Activated effector memory CD4-positive, alpha-beta T cell treated with anti-CD3 and anti-CD28 coated beads, Interleukin-2, amount 50 U/mL, for 16 hours (primary cell): ENCODE data around the gene ACCSL.

Experiments used
- DNase-seq: peaks from one replicate; pipeline ENCODE4 v3.0.0-alpha.2; 2020

The ACCSL gene

DNA sequence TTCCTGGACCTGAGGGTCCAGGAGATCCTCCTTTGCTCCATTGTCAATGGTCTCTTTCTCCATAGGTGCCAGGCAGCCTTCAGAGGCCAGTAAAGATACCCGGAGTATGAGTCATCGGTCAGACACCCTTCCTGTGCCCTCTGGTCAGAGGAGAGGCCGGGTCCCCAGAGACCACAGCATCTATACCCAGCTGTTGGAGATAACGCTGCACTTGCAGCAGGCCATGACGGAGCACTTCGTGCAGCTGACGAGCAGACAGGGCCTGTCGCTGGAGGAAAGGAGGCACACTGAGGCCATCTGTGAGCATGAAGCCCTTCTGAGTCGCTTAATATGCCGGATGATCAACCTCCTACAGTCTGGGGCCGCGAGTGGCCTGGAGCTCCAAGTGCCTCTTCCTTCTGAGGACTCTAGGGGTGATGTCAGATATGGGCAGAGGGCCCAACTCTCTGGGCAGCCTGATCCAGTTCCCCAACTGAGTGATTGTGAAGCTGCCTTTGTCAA, at the start of gene ACCSL:
Gene ACCSL (plus strand): TSS at position 51 of the 501 bp plus-strand sequence. CDS start 56 bp downstream, at position 107.
- no peak for DNase-seq

- DNase-seq, result no peak
Measured at GRCh38 chr11:43998308-43998707, 49.5 kb upstream of the ACCSL start.

DNA sequence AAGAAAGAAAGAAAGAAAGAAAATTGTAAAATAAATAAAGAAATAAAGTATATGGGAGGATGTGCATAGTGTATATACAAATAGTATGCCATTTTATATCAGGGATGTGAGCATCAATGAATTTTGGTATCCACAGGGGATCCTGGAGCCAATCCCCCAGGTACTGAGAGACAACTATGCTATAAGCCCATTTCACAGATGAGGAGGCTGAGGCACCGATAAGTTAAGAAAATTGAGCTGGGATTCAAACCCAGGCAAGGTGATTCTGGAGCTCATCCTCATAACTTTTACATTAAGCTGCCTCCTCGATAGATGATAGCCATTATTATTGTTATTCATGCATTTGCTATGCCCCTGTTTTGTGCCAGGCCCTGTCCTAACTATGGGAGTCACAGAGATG, 47.0 kb upstream of the ACCSL start:
- no peak for DNase-seq

GRCh38 chr11:44002191-44003093, 45.3 kb upstream of the ACCSL start:
- no peak for DNase-seq

DNA sequence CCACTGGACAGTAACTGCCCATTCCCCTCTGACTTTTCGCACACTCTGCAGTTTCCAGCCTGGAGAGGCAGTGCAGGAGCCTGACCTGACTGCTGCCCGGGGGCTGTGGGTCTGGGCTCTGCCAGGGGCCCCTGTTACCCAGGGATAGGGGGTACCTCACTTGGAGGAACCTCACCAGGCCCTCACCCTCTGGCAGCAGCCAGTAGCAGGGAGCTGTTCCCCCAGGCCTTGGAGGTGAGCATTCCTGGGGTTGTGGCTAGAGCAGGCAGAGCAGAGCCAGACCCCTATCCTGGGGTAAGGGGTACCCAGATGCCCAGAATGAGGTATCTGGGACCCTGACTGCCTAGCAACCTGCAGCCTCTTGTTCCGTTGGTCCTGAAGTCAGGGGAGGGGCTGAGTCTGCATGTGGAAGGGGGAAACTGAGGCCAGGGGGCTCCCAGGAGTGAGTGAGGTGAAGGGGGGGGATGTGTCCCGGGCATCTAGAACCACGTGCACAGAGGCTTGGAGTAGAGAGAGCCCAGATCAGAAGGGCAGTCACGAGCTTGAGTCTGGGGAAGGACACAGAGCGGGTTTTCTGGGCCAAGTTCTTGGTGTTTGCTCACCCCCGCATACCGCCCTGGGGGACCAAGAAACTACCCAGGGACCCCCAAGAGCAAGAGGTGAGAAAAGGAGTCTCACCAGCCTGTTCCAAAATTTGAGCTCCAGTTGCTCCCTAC, 43.9 kb upstream of the ACCSL start:
- no peak for DNase-seq

DNA sequence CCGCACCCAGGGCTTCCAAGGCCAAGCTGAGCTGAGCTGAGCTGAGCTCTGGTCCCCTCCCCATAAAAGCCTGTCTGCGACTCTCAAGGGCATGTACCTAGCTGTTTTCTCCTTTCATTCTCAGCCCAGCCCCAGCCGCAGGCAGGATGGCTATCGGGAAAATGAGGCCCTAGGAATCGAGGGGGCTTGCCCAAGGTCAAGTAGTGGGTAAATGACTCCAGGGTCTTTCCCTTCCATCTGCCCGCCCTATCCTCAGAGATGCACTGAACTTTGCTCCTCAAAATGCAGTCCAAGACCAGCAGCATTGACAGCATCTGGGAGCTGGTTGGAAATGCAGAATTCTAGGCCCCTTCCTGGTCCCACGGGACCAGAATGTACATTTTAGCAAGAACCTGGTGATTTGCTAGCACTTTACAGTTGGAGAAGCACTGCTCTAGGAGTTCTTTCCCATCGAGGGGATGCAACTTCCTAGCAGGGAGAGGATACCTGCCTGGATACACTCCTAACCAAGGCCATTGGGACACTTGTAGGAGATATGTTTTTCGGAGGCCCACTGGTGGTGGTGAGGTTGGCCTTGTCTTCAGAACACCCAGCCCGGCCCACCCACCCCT, 43.2 kb upstream of the ACCSL start:
- no peak for DNase-seq

GRCh38 chr11:44005063-44005701, 42.6 kb upstream of the ACCSL start:
- no peak for DNase-seq

- no peak for DNase-seq
Measured at GRCh38 chr11:44005956-44006355, 41.8 kb upstream of the ACCSL start.

DNA sequence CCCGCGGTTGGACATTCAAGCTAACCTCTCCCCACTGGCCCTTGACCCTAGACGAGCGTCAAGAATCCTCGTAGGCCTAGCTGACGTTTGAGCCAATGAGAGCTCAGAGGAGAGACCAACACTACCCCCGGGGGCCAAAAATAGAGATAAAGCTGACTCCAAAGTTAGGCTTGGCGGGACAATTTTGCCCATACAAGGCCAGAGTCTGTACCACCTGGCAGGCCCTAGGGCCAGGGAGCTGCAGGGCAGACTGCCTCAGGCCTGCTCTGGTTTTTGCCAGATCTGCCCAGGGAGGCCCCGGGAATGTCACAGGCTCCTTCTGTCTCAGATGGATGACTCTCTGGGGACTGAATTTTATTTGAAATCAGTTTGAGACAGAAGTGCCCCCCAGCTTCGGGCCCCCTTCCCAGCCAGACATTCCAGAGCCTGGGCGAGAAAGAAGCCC, 40.8 kb upstream of the ACCSL start:
- DNase-seq, result no peak

DNA sequence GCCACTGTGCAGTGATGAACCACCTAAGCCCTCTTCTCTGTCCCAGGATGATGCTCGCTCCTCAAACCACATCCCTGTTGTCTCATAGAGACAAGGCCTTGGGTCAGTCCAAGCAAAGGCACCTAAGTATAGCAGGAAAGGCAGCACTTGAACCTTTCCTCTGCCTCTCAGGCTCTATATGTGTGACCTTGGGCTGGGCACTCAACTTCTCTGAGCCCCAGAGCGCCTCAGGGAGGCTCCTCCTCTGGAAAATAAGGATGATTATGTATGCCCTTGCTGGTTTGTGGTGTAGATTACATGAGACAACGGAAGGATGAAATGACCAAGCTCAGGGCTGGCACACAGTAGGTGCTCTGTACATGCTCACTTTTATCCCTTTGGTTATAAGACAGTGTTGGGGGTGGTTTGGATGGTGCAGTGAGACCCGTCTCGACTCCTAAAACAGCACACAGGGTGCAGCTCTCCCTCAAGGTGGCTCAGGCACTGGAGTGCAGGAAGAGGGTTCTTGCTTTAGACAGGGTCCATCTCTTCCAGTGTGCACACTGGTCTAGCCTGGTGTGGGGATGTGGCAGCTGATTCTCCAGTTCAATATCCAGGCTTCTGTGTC, 40.2 kb upstream of the ACCSL start:
- DNase-seq, result no peak

DNA sequence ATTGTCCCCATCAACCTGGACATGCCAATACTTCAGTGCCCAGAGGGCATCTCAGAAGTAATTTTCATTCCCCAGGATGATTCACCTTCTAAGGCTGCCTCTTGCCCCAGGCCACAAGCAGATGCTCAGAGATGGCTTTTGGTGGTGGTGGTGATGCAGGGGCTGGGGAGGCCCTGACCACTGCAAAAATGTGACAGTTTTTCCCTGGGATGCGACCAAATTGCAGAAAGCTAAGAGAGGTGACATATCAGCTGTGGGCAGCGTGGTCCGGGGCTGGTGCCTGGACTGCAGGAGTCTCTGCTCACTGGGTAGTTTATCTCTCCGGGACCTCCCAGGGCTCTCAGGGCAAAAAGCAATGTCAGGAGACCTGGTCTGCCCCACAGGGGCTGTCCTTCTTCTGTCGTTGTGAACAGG, 39.7 kb upstream of the ACCSL start:
- DNase-seq, result no peak

DNA sequence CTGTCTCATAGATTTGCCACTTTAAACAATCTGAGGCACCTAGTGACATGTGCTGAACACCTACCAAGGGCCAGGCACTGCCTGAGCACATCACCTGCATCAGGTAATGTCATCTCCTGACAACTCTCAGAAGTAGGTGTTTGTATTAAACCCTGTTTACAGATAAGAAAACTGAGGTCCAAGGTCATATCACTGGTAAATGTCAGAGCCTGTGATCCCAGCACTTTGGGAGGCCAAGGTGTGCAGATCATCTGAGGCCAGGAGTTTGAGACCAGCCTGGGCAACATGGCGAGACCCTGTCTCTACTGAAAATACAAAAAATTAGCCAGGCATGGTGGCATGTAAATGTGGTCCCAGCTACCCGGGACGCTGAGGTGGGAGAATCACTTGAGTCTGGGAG, 39.1 kb upstream of the ACCSL start:
- DNase-seq, result no peak

DNA sequence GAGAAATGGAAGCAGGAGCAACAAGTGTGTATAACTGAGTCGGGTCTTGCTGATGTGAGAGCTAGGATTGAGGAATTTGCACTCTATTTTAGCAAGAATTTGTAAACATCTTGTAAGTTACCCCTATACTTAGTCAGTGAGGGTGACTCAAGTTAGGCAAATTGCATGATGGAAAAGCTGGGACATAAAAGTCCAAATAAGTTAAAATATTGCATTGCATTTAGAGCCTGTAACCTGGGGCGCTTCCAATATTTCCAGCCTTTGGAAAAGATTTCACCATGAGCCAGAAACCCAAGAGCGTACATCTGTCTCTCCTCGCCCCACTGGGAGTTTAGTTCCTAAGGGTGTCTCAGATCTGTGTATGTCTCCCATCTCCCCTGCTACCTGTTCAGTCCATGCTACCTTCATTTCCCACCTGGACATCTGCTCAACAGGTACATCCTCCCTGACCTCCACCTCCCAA, 37.0 kb upstream of the ACCSL start:
- DNase-seq, result no peak

- DNase-seq, result no peak
Measured at GRCh38 chr11:44011797-44012196, 36.0 kb upstream of the ACCSL start.

DNA sequence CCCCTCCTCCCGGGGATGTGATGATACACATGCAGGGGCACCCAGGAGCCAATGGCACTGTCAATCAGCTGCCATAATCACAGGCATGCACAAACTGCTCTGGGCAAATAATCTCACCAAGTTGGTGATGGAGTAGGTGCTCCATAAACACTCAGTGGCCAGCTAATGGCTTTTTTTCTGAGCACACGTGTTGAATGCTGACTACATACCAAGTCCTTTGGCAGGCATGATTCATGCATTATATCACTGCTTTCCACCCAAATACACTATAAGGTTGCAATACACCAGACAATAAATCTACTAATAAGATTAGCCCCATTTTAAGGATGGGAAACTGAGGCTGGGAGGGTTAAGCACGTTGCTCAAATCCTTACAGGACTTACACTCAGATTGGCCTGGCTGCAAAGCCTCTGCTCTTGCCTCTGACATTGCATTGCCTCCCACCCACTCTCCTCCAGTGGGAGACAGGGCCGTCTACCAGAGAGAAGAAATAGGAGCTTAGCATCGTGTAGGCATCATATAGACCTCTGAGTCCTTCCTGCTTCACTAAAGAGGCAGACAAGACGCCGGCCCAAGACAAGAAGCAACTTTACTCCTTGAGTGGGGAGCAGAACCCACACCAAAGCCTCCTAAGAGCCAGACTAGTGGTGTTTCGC, 32.7 kb upstream of the ACCSL start:
- no peak for DNase-seq

DNA sequence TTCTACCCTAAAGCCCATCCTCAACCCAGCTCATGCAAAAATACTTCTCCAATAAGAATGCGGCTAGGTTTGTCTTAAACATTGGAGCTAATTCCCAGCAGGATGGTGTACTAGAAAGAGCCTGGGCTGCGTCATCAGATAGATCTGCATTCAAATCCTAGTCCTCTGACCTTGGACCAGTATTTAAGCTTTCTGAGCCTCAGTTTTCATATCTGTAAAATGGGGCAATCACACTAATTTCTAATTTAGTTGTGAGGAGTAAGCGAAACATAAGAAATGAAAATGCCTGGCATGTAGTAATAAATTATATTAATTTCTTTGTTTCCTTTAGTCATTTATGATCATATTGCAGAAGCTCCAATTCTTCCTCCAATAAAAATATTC, 32.2 kb upstream of the ACCSL start:
- DNase-seq, result no peak

- no peak for DNase-seq
Measured at GRCh38 chr11:44016131-44016530, 31.6 kb upstream of the ACCSL start.

DNA sequence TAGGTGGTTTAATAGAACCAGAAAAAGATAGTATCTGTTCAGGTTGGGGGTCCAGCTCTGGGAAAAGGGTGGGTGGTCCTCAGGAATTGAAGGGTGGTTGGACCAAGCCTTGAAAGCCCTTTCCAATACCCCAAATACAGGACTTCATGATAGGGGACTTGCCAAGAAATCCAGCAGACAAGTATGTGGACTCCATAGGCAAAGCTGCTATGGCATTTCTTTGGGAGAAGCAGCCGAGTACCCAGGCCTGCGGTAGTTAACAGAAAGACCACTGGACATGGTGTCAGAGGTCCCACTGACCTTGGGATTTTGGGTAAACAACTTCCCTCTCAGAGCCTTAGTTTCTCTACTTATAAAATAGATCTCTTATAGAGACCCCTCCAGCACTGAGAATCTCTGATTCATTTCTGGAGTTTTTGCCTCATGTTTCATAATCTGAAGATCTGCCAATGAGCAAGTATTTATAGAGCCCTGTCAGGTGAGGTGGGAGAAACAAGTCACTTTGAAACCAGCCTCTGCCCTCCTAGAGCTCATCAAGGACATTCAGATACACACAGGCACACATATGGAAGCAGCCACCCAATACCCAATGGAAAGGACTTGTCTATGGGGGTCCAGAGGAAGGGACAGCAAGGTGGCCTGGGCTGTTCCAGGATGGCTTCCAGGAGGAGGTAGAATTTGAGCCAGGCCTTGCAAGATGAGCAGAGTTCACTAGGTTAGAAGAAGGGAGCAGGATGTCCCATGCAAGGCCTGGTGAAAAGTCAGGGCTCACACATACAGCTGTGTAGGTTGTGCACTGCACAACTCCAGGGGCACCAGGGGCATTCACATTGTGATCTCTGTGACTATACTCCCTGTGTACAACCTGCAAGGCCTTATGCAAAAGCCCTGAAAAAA, 31.0 kb upstream of the ACCSL start:
- DNase-seq, result no peak

GRCh38 chr11:44017443-44018126, 30.2 kb upstream of the ACCSL start:
- DNase-seq, result no peak

- no peak for DNase-seq
Measured at GRCh38 chr11:44018127-44018521, 29.7 kb upstream of the ACCSL start.
